AG09309 (cell line): Measurements from ENCODE around the gene SMAD2.
A peak's percentile ranks its signal among the peaks of the same experiment; 100 is the strongest.

Experiments used
- DNase-seq: peaks from one replicate; pipeline ENCODE4 v3.0.0-alpha.2; 2010; ENCODE audit warnings: low read depth
- H3K4me3 ChIP-seq: 2 replicates; pipeline ENCODE4 v1.5.1; 2011; ENCODE audit warnings: mild to moderate bottlenecking, low read depth, low read length, moderate library complexity; ENCODE audit not compliant: control insufficient read depth
- TF ChIP-seq, protein P1 (sequence below): IDR thresholded peaks from 2 replicates; pipeline ENCODE4 v1.5.1; 2011; ENCODE audit warnings: mild to moderate bottlenecking, low read depth, low read length, inconsistent platforms; ENCODE audit not compliant: insufficient read depth, control insufficient read depth; ENCODE audit errors: missing control alignments

The SMAD2 gene

DNA sequence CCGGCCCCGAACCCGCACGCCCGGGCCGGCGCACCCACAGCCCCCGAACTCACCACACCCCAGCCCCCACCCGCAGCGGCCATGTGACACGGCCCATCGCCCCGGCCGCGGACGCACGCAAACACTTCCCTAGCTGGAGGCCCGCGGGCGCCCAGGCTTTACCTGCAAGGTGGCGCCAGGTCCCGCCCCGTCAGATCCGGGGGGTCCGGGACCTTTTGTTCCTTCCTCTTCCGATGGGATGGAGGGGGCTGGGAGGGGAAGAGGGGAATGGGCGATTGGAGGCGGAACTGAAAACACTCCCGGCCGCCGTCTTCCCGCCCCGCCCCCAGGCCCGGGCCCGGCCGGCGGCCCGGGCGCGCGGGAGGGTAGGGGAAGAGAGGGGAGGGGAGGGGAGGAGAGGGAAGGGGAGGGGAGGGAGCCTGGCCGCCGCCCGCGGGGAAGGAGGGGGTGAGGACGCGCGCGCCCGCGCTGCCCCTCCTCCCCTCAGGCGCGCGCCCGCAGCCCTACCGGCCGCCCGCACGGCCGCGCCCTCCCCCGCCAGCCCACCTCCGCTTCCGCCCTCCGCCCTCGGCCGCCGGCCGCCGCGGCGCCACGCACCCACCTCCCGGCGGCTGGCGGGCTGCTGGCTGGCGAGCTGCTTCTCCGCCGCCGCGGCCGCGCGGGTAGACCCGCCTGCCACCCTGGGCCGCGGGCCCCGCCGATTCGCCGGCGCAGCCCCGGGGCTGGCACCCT lies at the start of gene SMAD2:
SMAD2 (minus strand) TSS at position 461 of the 732 bp plus-strand sequence. CDS start 33,903 bp downstream, outside the sequence.
- no peak for DNase-seq
- TF ChIP-seq, protein P1, sequence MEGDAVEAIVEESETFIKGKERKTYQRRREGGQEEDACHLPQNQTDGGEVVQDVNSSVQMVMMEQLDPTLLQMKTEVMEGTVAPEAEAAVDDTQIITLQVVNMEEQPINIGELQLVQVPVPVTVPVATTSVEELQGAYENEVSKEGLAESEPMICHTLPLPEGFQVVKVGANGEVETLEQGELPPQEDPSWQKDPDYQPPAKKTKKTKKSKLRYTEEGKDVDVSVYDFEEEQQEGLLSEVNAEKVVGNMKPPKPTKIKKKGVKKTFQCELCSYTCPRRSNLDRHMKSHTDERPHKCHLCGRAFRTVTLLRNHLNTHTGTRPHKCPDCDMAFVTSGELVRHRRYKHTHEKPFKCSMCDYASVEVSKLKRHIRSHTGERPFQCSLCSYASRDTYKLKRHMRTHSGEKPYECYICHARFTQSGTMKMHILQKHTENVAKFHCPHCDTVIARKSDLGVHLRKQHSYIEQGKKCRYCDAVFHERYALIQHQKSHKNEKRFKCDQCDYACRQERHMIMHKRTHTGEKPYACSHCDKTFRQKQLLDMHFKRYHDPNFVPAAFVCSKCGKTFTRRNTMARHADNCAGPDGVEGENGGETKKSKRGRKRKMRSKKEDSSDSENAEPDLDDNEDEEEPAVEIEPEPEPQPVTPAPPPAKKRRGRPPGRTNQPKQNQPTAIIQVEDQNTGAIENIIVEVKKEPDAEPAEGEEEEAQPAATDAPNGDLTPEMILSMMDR = no peak
- peak within 1 kb of the TSS; percentile 68 for H3K4me3 ChIP-seq

DNA sequence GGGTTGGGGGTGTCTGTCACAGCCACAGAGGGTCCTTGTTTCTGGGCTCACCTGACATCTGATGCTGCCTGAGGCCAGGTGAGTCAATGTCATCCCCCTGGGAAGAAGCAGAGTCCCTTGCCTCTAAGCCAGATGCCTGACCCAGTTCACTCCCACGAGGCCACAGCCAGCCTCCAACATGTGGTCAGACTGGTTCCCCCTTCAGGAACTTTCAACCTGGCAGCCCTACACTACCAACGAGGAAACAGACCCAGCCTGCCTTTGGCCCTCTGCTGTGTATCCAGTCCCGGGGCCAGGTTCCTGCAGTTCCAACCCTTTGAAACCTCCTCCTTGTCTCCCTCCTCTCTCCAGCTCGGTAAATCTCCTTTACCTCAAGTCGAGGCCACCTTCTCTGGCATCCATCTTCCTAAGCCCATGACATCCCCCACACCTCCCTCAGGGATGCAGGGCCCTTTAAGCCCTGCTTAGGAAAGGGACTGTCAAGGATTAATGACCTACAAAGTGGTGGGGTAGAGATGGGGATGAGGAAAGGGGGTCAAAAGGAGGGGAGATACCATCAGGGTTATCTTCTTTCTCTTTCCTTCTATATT lies 49.2 kb upstream of the SMAD2 start:
- TF ChIP-seq, protein P1 = no peak
- H3K4me3 ChIP-seq = no peak overlapping the region
- no peak for DNase-seq

DNA sequence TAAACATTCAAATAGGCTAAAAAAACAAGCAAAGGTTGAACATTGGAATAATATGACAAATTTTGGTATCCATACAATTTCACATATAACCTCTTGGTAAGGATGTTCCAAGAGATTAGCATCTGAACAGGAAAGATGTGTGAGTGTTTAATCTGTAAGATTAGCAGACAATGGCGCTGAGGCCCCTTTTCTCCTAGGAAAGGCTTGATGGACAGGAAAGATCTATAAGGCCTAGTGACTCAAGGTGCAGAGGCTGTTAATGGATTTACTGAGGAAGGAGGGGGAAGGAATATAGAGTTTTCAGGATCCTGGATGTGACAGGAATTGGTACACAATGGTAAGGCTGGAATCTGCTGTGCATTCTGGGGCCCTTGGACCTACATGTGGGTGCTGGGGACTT lies 48.1 kb upstream of the SMAD2 start:
- TF ChIP-seq, protein P1 = no peak
- H3K4me3 ChIP-seq = no peak overlapping the region
- DNase-seq = no peak

DNA sequence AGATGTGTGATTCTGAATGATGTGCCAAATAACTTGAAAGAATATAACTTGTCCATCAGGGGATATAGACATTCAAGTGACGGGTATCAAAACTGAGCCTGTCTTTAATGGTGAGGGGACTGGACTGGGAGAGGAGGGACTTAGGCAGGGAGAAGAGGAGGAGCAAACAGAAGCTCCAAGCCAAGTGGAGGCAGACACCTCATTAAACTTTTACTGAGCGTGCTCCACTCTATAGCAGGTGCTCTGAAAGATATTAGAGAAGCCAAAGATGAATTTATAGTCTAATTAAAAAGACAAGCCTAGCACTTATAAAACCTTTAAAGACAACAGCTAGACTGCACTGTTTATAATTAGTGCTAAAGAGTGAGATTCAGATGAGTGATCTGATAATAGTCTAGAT lies 47.7 kb upstream of the SMAD2 start:
- TF ChIP-seq, protein P1 = no peak
- H3K4me3 ChIP-seq = no peak overlapping the region
- no peak for DNase-seq

DNA sequence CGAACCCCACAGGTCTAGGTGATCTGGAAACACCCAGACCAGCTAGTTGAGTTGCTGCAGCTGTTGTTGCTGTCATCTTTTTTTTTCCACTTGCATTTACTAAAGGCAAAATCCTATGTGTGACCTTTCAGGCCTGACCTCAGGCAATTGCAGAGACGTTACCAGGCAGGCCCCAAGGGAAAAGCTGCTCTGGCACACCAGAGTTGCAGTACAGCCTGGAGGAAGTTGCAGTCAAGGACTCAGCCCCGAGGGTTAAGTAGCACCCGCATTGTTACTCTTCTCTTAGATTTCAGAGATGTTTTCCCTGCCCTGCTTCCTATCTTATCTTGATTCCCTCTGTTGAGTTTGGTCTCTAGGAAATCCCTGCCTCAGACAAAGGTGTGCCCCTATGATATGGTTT lies 45.2 kb upstream of the SMAD2 start:
- H3K4me3 ChIP-seq = no peak overlapping the region
- DNase-seq = no peak
- TF ChIP-seq, protein P1 = no peak

DNA sequence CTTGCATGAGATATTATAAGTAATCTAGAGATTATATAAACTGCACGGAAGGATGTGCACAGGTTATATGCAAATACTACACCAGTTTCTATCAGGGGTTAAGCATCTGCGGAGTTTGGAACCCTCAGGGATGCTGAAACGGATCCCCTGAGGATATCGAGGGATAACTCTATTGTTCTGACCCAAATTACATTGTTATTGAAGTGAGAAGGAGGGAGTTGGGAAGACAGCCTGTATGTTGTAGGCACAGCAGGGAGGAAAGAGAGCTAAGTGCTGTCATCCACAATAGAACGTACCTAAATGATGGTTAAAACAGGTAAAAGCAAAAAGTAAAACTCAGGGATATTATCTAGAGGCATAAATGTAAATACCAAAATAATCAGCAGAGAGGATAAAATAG lies 44.6 kb upstream of the SMAD2 start:
- DNase-seq = no peak
- no peak overlapping the region for H3K4me3 ChIP-seq
- TF ChIP-seq, protein P1 = no peak
